GM08714 (cell line): ENCODE results near the gene SPPL3.
"Not testable (repeated sequence)": the region's sequence is repeated elsewhere in the genome, so short reads cannot be mapped to it uniquely, and the experiment has no call there.

ENCODE experiments used
- H3K4me3 ChIP-seq: fragments of 200-500 bp; sonication (Bioruptor generic); 2 replicates; pipeline ENCODE4 v1.5.1; 2014; ENCODE audit warnings: mild to moderate bottlenecking, low read length, inconsistent platforms
- ZNF274 ChIP-seq: IDR thresholded peaks from 2 replicates; pipeline ENCODE4 v1.6.1; 2012; ENCODE audit warnings: mild to moderate bottlenecking, low read depth, low read length

SPPL3 gene

DNA sequence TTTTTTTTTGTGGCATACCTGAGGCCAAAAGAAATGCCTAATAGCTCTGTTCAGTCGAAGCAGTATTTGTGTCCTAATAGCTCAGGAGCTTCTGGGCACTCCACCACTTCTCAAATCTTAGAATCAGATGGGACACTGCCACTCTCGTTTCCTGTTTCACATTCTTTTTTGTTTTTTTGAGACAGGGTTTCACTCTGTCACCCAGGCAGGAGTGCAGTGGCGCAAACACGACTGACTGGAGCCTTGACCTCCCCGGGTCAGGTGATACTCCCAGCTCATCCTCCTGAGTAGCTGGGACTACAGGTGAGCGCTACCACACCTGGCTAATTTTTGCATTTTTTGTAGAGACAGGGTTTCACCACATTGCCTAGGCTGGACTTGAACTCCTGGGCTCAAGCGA is 52.7 kb downstream of the SPPL3 start:
- H3K4me3 ChIP-seq = no peak overlapping the region
- no peak for TF ChIP-seq ZNF274

DNA sequence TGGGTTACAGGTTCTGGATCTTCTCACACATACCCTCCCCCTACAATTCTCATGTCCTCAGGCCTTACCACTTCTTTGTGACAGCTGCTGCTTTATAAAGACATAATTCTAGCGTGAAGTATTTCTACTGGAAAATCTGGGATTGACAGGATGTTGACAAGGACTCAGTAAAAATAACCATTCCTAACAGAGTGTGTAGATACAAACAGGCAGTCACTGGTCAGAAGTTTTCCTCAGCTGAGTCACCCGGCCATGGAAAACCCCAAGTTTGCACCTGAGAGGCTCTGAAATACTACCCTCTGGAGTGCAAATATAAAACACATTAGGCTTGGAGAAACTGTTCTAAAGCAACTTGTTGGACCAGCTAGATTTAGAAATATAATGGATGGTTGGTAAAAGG is 54.4 kb downstream of the SPPL3 start:
- no peak for TF ChIP-seq ZNF274
- no peak overlapping the region for H3K4me3 ChIP-seq

DNA sequence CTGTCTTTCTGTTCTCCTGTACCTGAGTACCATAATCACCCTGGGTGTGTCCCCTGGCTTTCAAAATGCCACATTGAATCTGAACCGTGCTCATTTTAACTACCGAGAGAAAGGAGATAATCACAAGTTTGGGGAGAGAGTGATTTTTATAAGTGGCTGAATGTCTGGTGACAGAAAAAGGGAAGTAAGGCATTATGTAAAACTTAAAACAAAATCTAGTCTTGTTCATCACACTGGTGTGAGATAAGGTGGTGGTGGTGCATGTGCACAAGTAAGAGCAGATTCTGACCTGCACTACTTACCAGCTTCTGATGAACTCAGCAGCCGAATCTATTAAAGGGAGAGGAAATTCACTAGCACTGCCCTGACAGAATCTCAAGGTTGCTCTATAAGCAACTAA is 56.3 kb downstream of the SPPL3 start:
- TF ChIP-seq ZNF274 = no peak
- no peak overlapping the region for H3K4me3 ChIP-seq

DNA sequence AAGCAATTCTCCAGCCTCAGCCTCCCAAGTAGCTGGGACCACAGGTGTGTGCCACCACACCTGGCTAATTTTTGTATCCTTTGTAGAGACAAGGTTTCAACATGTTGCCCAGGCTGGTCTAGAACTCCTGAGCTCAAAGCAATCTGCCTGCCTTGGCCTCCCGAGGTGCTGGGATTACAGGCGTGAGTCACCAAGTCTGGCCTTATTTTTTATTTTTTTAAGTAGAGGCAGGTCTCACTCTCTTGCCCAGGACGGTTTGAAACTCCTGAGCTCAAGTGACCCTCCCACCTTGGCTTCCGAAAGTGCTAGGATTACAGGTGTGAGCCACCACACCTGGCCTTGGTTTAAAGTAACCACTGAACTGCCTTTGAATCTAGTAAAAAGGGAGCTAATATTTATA is 56.8 kb downstream of the SPPL3 start:
- TF ChIP-seq ZNF274 = no peak
- H3K4me3 ChIP-seq = no peak overlapping the region

DNA sequence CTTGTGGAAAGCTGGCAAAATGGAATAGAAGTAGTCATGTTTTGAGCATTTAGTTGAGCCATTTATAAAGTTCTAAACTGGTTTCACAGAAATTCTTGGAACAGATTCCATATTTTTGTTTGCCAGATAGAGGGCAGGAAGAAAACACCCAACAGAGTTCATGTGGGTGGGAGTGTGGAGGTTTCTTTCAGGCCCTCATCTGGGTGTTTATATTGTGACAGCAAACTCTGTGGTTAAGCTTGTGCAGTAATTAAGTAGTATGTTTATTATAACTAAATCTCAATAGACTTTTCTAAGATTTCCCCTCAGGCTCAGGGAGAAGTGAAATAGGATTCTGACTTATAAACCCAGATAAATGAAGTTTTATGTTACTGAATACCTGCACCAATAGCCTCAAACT is 57.4 kb downstream of the SPPL3 start:
- no peak overlapping the region for H3K4me3 ChIP-seq
- no peak for TF ChIP-seq ZNF274

DNA sequence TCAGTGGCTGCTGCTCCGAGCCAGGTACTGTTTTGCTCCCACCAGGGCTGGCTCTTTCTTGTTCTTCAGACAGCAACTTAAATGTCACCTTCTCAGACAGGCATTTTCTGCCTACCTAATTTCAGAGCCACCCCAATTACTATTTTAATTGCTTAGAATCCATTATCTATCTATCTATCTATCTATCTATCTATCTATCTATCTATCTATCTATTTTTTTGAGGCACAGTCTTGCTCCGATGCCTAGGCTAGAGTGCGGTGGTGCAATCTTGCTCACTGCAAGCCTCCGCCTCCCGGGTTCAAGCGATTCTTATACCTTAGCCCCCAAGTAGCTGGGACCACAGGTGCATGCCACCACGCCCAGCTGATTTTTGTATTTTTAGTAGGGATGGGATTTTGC is 58.5 kb downstream of the SPPL3 start:
- no peak for TF ChIP-seq ZNF274
- no peak overlapping the region for H3K4me3 ChIP-seq

DNA sequence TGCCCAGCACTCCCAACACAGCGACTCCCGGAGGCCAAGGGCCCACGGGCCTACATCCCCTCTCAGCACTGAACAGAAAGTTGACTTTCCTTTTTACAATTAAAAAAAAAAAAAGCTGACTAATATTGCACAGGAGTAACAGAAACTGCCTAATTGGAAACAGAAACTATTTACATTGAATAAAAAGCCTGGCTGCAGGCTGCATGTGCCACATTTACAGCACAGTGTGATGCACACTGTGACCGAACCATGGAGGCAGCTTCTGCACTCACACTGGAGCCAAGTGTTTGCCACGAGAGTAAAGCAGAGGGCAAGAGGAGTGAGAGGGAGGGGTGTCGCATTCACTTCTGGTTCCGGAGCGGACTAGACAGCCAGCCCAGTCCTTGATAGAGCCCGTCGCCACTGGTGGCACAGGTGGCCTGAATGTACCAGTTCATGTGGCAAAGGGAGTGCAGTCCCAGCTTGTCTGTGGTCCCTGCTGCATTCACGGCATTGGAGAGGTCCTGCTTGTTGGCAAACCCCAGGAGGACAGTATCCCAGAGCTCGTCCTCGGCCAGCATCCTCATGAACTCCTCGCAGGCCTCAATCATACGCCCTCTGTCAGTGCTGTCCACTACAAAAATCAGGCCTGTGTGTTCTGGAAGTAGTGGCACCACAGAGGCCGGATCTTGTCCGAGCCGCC is 59.2 kb downstream of the SPPL3 start:
- H3K4me3 ChIP-seq = no peak overlapping the region
- TF ChIP-seq ZNF274 = no peak

DNA sequence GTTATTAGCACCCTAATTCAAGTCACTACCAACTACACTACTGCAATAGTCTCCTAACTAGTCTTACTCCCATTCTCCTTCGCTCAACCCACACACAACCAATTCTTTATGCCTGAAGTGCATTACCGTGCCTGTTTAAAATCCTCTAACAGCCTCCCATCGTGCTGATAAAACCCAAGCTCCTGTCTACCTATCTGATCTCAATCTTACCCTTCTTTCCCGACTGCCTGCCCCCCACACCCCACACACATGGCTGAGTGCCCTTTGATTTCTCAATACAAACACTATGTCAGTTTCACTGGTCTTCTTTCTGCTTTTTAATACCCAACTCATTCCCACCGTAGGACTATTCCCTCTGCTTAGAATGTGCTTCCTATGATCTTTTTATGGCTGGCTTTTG is 59.9 kb downstream of the SPPL3 start:
- TF ChIP-seq ZNF274 = no peak
- H3K4me3 ChIP-seq = no peak overlapping the region

DNA sequence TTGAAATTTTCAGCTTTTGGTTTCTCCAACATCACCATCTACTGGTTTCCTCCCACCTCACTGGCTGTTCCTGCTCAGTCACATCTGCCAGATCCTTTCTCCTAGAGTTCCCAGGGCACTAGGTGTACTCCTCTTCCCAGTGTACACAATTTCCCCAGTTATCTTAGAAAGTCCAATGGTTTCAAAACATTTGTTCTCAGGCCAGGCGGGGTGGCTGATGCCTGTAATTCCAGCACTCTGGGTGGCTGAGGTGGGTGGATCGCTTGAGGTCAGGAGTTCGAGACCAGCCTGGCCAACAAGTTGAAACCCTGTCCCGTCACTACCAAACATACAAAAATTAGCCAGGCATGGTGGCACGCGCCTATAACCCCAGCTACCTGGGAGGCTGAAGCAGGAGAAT is 60.7 kb downstream of the SPPL3 start:
- H3K4me3 ChIP-seq = no peak overlapping the region
- no peak for TF ChIP-seq ZNF274

DNA sequence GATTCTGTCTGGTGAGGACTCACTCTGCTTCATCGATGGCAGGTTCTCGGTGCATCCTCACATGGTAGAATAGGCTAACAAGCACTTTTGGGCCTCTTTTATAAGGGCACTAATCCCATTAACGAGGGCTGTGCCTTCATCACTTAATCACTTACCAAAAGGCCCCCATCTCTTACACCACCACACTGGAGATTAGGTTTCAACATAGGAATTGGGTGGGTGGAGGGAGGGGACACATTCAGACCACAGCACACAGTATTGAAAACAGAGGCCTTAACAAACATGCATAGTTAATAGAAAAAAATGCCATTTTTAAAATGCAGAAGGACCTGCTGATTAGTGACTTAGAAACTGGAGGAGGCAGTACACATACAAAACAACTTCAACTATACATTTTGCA is 61.6 kb downstream of the SPPL3 start:
- no peak overlapping the region for H3K4me3 ChIP-seq
- TF ChIP-seq ZNF274 = no peak

DNA sequence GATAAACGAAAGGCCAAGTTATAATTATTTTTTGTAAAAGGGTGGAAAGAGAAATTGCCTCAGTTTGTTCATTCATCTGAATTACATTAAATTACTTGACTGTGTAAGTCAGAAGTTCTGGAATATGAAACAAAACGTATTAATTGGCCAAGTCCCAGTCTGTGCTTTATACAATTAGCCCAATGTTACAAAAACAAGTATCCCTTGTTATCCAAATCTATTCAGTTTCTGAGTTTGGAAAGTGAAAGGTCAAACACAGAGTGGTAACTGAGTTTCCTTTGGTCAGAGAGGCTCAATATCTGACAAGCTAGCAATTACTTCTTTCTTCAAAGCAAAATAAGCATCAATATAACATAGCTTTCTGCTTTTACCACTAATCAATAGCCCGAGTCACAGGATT is 62.6 kb downstream of the SPPL3 start:
- H3K4me3 ChIP-seq = no peak overlapping the region
- no peak for TF ChIP-seq ZNF274

DNA sequence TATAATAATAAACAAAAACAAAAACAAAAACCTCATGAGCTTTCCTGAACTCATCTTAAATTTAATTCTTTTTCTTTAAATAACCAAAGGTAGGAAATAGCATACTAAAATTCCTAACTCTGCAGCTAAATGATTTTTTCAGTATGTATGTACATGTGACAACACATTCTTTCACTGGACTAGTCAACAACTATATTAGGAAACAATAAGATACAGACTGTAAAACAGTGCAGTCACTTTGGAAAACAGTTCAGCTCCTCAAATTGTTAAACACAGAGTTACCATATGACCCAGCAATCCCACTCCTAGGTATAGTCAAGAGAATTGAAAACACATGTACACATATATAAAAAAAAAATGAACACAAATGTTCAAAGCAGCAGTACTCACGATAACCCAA is 64.7 kb downstream of the SPPL3 start:
- TF ChIP-seq ZNF274 = no peak
- H3K4me3 ChIP-seq = no peak overlapping the region

DNA sequence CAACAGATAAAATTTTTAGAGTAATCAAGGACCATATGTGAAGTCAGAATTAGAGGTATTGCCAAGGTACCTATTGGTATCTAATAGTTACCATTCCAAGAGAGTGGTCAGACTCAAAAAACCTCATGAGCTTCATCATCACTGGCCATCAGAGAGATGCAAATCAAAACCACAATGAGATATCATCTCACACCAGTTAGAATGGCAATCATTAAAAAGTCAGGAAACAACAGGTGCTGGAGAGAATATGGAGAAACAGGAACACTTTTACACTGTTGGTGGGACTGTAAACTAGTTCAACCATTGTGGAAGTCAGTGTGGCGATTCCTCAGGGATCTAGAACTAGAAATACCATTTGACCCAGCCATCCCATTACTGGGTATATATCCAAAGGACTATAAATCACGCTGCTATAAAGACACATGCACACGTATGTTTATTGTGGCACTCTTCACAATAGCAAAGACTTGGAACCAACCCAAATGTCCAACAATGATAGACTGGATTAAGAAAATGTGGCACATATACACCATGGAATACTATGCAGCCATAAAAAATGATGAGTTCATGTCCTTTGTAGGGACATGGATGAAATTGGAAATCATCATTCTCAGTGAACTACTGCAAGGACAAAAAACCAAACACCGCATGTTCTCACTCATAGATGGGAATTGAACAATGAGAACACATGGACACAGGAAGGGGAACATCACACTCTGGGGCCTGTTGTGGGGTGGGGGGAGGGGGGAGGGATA is 65.4 kb downstream of the SPPL3 start:
- not testable (repeated sequence) for H3K4me3 ChIP-seq

DNA sequence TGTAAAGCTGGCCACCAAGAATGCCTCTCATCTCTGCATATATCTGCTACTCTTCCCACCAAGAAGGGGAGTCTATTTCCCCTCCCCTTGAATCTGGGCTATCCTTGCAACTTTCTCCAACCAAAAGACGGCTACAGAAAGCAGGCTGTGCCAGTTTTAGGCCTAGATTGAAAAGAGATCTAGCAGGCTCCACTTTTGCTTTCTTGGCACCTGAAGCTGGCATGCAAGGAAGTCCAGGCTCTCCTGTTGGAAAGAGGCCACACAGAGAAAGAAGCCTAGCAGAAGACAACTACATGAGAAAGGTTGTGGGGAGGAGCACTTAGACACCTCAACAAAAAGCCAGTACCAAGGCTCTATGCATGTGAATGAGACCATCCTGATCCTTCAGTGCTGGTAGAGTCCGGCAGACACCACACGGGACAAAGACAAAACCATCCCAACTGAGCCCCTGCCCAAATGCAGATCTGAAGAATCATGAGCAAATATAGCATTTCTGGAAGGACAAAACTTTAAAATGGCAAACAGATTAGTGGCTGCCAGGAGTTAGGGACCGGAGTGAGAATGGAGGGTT is 68.0 kb downstream of the SPPL3 start:
- no peak for TF ChIP-seq ZNF274
- no peak overlapping the region for H3K4me3 ChIP-seq

DNA sequence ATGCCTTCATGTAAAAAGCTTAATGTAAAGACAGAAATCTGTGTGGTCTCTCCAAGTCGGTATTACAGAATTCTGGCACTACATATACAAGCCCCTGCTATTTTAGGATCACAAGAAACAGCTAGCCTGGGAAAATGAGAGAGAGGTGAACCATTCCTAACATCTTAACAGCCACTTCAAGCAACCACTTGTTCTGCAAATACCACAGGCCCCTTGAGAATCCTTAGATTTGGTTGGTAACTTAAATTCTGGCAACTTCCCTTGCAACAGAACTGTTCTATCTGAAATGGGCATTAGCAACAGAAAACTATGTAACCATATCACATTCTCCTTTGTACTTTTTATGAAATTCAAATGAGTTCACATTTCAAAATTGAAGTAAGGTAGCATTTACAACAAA is 68.5 kb downstream of the SPPL3 start:
- H3K4me3 ChIP-seq = no peak overlapping the region; the same call in 1 of the 2 replicates
- TF ChIP-seq ZNF274 = no peak

DNA sequence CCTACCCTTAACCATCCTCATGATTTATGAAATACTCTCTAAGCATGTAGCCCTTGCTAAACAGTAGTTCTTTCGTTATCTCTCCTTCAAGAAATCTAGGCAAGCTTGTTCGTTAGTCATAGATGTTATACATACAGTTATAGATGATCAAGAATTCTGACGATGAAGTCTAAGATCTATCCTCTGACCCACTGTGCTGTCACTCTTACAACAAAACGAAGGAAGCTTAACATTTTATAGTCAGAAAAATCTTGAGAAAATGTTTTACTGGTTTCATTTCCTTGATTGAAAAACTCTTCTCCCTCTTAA is 68.9 kb downstream of the SPPL3 start:
- TF ChIP-seq ZNF274 = no peak
- H3K4me3 ChIP-seq = no peak overlapping the region; the same call in 1 of the 2 replicates
